GM18502 (cell line): ENCODE measurements around the gene ASGR1.

Experiments
- ATAC-seq: cut with Tn5 transposase; IDR thresholded peaks from one replicate; pipeline ENCODE4 v1.9.1; 2021; ENCODE audit warnings: mild to moderate bottlenecking; ENCODE audit not compliant: unreplicated experiment, poor library complexity

Gene ASGR1, protein sequence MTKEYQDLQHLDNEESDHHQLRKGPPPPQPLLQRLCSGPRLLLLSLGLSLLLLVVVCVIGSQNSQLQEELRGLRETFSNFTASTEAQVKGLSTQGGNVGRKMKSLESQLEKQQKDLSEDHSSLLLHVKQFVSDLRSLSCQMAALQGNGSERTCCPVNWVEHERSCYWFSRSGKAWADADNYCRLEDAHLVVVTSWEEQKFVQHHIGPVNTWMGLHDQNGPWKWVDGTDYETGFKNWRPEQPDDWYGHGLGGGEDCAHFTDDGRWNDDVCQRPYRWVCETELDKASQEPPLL

DNA sequence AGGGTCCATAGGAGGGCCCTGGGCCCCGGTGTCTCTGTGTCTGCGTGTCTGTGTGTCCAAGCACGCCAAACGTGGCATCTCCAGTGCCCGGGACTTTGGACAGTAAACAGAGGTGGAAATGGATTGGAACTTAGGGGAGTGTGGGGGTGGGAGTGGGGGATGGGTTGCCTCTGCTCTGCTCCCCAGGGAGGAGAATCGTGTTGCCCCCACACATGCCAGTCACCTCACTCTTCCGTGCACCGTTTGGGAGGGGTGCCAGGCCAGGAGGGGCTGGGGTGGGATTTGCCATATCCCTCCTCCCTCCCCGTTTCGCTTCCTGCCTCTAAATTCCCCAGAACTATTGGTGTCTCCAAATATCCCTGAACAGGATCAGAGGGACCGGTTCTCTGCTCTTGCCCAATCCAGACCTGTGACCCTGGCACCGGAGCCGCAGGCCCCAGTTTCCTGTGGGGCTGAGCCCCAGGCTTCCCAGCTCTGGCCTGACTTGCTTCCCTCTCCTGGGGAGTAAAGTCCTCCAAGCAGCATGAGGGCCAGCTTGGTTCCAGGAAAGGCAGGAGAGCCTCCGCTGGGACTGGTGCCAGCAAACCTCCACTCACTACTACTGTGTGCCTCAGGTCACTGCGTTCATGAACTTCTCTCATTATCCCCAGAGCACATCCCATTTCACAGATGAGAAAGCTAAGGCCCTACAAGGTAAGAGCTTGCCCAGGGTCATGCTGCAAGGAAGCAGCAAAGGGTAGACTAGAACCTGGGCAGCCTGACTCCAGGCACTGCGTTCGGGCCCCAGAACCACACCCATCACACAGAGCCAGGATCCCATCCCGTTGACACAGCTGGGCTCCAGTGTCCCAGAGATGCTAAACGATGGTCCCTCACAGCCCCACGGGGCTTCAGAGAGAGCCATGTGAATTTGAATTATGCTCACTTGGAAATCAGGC, at the start of gene ASGR1:
TSS of gene ASGR1 (minus strand) at position 54 of the 938 bp plus-strand sequence. CDS start 807 bp downstream, outside the sequence.
- no peak for ATAC-seq

- ATAC-seq = no peak
Observed at GRCh38 chr17:7228920-7229319, 49.8 kb upstream of the ASGR1 start.

DNA sequence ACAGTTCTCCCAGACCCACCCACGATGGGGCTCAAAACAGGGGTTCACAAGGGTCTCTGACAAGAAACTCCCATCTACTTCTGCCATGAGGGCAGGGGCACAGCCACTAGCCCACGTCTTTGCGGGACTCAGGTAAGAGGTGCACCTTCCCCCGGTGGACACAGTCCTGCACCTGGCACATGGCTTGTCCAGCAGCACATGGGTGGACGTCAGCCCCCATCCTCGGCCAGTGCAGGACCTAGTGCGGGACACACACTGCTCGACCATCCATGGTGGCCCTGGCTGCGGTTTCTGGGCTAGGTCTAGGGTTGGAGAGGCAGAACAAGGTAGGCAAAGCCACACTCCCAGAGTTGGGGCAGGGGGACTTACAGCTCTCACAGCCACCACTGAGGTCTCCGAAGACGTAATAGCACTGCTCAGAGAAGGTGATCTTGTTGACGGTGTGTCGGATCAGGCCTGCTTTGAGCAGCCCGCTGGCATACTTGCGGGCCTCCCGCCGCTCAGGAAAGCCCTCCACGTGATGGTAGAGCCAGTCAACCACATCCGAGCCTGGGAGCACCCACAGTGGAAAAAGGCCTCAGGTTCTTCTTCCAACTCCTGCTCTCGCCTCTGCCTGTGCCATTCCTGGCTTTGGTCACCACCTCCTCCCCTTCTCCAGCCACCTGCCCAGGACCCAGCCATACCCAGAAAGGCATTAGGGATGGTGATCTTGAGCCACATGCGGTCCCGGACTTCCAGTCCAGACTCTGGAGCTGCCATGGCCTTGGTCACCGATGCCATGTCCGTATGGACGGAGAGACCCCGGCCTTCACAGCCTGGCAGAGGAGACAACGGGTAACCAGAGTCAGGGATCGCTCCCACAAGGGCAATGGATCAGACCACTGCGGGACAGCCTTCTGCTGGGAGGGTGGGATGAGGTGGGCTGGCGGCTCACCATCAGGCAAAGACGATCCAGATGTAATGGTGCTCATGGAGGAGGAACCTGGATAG, 47.8 kb upstream of the ASGR1 start:
- ATAC-seq = no peak

GRCh38 chr17:7225711-7226331, 46.7 kb upstream of the ASGR1 start:
- ATAC-seq = no peak

DNA sequence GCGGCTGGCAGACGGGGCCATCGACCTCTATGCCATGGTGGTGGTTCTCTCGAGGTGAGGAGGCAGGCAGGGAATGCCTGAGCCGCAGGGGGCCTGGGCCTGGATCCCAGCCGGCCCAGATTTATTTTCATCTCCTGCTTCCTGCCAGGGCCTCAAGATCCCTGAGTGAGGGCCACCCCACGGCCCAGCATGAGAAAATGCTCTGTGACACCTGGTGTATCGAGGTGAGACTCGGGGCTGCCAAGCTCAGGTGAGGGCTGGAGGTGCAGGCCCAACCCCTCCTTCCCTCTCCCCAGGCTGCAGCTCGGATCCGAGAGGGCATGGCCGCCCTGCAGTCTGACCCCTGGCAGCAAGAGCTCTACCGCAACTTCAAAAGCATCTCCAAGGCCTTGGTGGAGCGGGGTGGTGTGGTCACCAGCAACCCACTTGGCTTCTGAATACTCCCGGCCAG, 45.5 kb upstream of the ASGR1 start:
- ATAC-seq = no peak

DNA sequence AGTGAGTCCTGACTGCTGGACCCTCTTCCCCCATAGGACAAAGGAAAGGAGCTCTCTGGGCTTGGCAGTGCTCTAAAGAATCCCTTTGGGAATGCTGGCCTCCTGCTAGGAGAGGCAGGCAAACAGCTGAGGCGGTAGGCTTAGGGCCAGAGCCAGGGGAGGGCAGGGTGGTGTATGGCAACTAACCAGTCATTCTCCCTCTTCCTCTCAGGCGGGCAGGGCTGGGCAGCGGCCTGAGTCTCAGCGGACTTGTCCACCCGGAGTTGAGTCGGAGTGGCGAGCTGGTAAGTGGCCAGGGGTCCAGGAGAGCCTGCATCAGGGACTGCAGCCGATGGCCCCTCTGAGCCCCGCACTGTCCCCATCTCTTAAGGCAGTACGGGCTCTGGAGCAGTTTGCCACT, 44.9 kb upstream of the ASGR1 start:
- ATAC-seq = no peak

DNA sequence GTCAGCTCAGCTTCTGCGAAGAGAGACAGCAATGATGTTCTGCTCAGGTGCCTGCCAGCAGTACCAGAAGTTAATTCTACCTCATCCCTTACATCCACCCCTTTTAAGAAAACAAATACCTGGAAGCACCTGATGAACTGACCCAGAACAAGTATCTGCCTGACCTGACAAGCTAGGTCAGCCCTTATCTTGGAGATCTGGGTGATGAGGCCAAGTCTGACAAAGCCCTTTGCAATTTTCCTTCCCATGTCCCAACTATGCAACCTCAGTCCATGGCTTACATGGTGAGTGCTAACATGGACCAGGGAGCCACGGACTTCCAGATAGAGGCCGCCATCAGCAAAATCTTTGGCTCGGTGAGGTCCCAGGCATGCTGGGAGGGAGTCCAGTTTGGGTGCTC, 44.2 kb upstream of the ASGR1 start:
- no peak for ATAC-seq

- no peak for ATAC-seq
Observed at GRCh38 chr17:7222972-7223292, 43.8 kb upstream of the ASGR1 start.

DNA sequence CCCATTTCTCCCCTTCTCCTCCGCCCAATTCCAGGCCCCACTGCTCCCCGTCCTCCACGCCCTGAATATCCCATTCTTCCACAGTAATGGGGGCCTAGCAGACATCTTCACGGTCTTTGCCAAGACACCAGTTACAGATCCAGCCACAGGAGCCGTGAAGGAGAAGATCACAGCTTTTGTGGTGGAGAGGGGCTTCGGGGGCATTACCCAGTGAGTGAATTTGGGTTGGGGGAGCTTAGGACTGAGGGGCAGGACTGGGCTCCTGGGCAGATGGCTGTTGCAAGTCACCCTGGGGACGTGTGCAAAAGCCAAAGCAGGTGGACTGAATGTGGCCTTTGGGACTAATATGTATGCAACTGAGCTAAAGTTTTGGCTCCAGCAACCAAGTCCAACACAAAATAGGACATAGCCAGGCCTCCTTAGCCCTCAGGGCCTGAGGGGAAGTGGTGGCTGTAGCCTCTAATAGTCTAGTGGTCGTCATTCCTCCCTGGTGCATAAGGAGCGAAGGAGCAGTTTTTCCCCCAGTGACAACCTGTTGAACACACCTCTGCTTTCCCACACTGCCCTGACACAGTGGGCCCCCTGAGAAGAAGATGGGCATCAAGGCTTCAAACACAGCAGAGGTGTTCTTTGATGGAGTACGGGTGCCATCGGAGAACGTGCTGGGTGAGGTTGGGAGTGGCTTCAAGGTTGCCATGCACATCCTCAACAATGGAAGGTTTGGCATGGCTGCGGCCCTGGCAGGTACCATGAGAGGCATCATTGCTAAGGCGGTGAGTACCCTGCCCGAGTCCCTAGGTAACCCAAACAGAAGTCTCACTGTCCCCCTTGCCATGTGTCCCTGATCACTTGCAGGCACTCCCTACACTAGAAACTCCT, 43.2 kb upstream of the ASGR1 start:
- ATAC-seq = no peak

DNA sequence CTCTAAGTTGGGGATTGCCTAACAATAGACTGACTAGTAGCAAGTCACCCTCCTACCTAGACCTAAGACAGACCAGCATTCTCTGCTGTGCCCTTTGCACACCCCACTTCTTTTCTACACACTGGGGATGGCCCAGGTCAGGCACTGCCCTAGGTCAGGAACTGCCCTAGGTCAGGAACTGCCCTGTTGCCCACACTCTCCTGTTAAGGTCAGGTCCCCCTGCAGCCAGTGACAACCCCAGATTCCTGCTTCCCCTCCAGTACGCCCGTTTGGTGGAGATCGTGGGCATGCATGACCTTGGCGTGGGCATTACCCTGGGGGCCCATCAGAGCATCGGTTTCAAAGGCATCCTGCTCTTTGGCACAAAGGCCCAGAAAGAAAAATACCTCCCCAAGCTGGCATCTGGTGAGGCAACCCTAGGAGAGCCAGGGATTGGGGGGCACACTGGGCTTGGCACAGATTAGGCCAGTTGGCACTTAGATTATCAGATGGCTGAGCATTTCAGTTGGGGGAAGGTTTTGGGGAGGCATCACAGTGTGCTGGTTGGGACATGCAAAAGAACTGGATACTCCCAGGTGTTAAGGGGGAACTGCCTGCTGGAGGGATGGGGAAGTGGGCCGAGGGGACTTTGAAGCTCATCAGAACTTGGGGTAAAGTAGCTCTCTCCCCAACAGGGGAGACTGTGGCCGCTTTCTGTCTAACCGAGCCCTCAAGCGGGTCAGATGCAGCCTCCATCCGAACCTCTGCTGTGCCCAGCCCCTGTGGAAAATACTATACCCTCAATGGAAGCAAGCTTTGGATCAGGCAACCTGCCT, 42.3 kb upstream of the ASGR1 start:
- ATAC-seq = no peak

GRCh38 chr17:7220593-7221277, 41.6 kb upstream of the ASGR1 start:
- no peak for ATAC-seq

DNA sequence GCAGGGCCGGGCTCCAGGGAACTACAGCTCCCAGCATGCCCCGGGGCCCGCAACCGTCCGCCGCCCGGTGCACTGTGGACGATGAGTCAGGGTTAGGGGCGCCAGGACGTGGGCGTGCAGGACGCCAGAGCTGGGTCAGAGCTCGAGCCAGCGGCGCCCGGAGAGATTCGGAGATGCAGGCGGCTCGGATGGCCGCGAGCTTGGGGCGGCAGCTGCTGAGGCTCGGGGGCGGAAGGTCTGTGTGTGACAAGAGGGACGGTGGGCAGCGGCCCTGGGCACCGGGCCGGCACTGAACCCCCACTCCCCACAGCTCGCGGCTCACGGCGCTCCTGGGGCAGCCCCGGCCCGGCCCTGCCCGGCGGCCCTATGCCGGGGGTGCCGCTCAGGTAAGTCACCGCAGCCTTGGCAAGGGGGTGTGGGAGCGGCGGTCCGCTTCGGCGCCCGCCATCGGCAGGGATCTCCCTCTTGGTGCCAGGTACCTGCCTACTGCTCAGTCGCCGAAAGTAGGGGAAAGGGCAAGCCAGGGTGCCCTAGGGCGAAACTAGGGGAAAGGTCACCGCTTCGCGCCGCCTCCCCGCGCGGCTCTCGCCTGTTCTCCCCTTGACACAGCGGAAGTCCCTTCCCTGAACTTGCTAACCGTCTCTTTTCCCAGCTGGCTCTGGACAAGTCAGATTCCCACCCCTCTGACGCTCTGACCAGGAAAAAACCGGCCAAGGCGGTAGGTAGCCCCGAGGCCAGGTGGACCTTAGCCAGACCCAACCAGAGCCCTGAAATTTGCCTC, 40.8 kb upstream of the ASGR1 start, which contains the start of the genes ACADVL and DLG4:
TSS of gene ACADVL (plus strand) at position 127 of the 781 bp plus-strand sequence. CDS start at position 174, 47 bp downstream.
TSS of gene DLG4 (minus strand) at position 25 of the 781 bp plus-strand sequence.
- peak; percentile 63 for ATAC-seq

DNA sequence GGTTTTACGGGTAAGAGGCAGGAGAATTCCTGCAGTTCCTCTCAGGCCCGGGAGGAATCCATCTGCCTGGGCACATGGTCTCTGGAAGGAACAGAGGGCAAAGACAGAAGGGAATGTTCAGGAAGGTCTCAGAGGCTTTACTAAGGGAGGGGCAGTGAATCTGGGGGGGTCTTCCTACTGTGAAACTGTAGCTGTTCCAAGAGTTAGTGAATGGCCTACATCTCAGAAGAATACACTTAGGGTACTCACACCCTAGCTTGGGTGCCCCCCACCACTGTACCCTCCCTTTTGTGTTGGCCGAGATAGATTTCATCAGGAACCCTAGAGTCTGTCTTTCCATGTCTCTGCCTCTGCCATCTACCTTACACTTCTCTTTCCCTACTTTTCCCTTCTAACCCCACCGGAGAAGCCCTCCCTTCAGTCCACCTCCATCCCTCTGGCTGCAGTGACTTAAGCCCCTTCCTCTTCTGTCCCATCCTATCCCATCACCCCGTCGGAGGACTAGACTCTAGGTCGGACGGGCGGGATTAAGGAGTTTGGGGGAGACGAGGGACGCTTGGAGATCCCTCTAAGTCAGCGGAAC, 40.1 kb upstream of the ASGR1 start:
- no peak for ATAC-seq

DNA sequence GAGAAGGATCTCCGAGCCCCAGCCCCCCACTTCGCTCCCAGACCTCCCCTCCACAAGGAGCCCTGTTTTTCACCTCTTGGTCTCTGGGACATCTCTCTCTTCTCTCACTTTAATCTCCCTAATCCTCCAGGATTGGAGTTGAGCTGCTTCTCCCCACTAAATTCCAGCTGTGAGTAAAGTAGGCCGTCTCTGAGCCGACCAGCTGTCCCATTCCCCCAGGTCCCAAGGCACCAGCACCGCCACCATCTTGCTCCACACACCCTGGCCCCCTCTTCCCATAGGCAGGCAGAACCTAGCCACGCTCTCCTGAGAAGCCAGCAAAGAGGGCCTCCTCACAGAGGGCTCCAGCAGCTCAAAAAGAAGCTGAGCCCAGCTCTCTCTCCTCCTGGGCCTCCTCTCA, 39.6 kb upstream of the ASGR1 start:
- no peak for ATAC-seq

DNA sequence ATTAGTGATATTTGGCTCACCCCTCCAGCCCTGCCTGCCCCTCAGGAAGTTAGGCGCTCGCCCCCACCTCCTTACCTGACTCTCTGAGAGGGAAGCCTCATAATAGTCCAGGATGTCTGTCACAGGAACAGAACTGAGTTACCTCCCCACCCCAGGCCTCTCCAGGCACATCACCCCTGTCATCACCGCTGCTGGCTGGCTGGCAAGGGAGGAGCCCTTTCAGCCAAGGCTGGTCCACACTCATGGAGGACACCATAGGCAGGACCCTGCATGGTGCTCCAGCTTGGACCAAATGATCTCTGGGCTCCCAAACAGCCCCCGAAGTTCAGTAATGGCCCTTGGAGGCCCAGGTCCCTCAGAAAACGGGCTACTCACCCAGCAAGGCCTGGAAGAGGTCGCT, 39.0 kb upstream of the ASGR1 start:
- ATAC-seq = no peak
